ENCODE measurements around the gene OSTN. TPM values are rescaled to one million over a fixed set of nuclear protein-coding genes. Genes with fewer than 3 reads are reported as not detected.
"Not testable (repeated sequence)": the region's sequence is repeated elsewhere in the genome, so short reads cannot be mapped to it uniquely, and the experiment has no call there.

OSTN gene
- total RNA-seq: under 1 TPM; 0.26 to 0.27 TPM
- long read RNA-seq: 0 reads

- intact Hi-C loops (cut with DNase I): no loop called here
- DNase-seq: no peak
- ATAC-seq: no peak
Observed at GRCh38 chr3:191198932-191199331, at the start of gene OSTN. Gene OSTN (plus strand): TSS chr3:191199241. CDS start chr3:191212533, 13,292 bp downstream.

GRCh38 chr3:191151653-191152052 lies 47.4 kb upstream of the OSTN start:
- intact Hi-C loops (cut with DNase I): no loop called here
- no peak for ATAC-seq
- no peak for DNase-seq

- no peak for ATAC-seq
- intact Hi-C loops (cut with DNase I): no loop called here
- DNase-seq: no peak
Observed at GRCh38 chr3:191154827-191155226, 44.2 kb upstream of the OSTN start.

- intact Hi-C loops (cut with DNase I): no loop called here
- ATAC-seq (no peak), DNase-seq (no peak)
Observed at GRCh38 chr3:191158247-191158646, 40.8 kb upstream of the OSTN start.

GRCh38 chr3:191158815-191159214 lies 40.2 kb upstream of the OSTN start:
- intact Hi-C loops (cut with DNase I): no loop called here
- DNase-seq: no peak
- ATAC-seq: no peak

GRCh38 chr3:191165802-191166201 lies 33.2 kb upstream of the OSTN start:
- ATAC-seq (no peak), DNase-seq (no peak)
- intact Hi-C loops (cut with DNase I): no loop called here

GRCh38 chr3:191166368-191166767 lies 32.7 kb upstream of the OSTN start:
- no peak for DNase-seq
- intact Hi-C loops (cut with DNase I): no loop called here
- no peak for ATAC-seq

GRCh38 chr3:191169566-191169965 lies 29.5 kb upstream of the OSTN start:
- DNase-seq: no peak
- ATAC-seq: no peak
- intact Hi-C loops (cut with DNase I): no loop called here

GRCh38 chr3:191170097-191170496 lies 28.9 kb upstream of the OSTN start:
- DNase-seq: no peak
- intact Hi-C loops (cut with DNase I): no loop called here
- peak in 1 of 2 donors; percentile 19 for ATAC-seq

- ATAC-seq (no peak), DNase-seq (no peak)
- intact Hi-C loops (cut with DNase I): no loop called here
Observed at GRCh38 chr3:191175102-191175501, 23.9 kb upstream of the OSTN start.

GRCh38 chr3:191176038-191176785 lies 22.8 kb upstream of the OSTN start:
- intact Hi-C loops (cut with DNase I): no loop called here
- ATAC-seq (no peak), DNase-seq (no peak)

- DNase-seq; ATAC-seq; intact Hi-C loops (cut with DNase I): not testable (repeated sequence)
Observed at GRCh38 chr3:191185382-191185781, 13.7 kb upstream of the OSTN start.

GRCh38 chr3:191188246-191188645 lies 10.8 kb upstream of the OSTN start:
- intact Hi-C loops (cut with DNase I); ATAC-seq; DNase-seq: not testable (repeated sequence)

- intact Hi-C loops (cut with DNase I); ATAC-seq; DNase-seq: not testable (repeated sequence)
Observed at GRCh38 chr3:191192270-191192669, 6.8 kb upstream of the OSTN start.

GRCh38 chr3:191192941-191193340 lies 6.1 kb upstream of the OSTN start:
- no peak for DNase-seq
- intact Hi-C loops (cut with DNase I): no loop called here
- ATAC-seq: no peak

- no peak for DNase-seq
- no peak for ATAC-seq
- intact Hi-C loops (cut with DNase I): no loop called here
Observed at GRCh38 chr3:191197761-191198306, 1.2 kb upstream of the OSTN start.

- intact Hi-C loops (cut with DNase I): no loop called here
- no peak for DNase-seq
- no peak for ATAC-seq
Observed at GRCh38 chr3:191198480-191198879, 561 bp upstream of the OSTN start.

- intact Hi-C loops (cut with DNase I): no loop called here
- no peak for DNase-seq
- no peak for ATAC-seq
Observed at GRCh38 chr3:191210032-191210431, 11.0 kb downstream of the OSTN start.

- no peak for DNase-seq
- ATAC-seq: no peak
- intact Hi-C loops (cut with DNase I): no loop called here
Observed at GRCh38 chr3:191216510-191216909, 17.5 kb downstream of the OSTN start.

- intact Hi-C loops (cut with DNase I): no loop called here
- no peak for ATAC-seq
- no peak for DNase-seq
Observed at GRCh38 chr3:191217301-191217700, 18.3 kb downstream of the OSTN start.

- intact Hi-C loops (cut with DNase I): no loop called here
- ATAC-seq (no peak), DNase-seq (no peak)
Observed at GRCh38 chr3:191220908-191221307, 21.9 kb downstream of the OSTN start.
